Transverse colon (tissue), 4 donors: Measurements from ENCODE around the gene LRP5.

Experiments
- EP300 ChIP-seq: sonication (generic); formaldehyde crosslinking; IDR thresholded peaks from one replicate; pipeline ENCODE4 v1.6.1; 2017; ENCODE audit warnings: antibody characterized with exemption, low read depth
- POLR2A ChIP-seq: fragments of 450-650 bp; IDR thresholded peaks from one replicate; pipeline ENCODE4 v1.6.1; 2016; ENCODE audit warnings: antibody characterized with exemption, mild to moderate bottlenecking, moderate library complexity
- POLR2AphosphoS5 ChIP-seq, 3 donors: sonication (generic); formaldehyde crosslinking; IDR thresholded peaks; one replicate each; pipeline ENCODE4 v1.6.1; 2016; ENCODE audit warnings: antibody characterized with exemption in 3 of 3
- TF ChIP-seq, protein P1 (sequence below), 5 experiments: fragments of 200-600 bp in 3 of 5; fragments of 450-650 bp in 2 of 5; sonication (generic) in 3 of 5; IDR thresholded peaks; 1 replicate in 2 of 5; 2 replicates in 3 of 5; pipeline ENCODE4 v1.5.1; 2016 to 2017; ENCODE audit warnings: antibody characterized with exemption in 5 of 5, inconsistent platforms in 3 of 5, mild to moderate bottlenecking in 2 of 5, moderate library complexity in 1 of 5

DNA sequence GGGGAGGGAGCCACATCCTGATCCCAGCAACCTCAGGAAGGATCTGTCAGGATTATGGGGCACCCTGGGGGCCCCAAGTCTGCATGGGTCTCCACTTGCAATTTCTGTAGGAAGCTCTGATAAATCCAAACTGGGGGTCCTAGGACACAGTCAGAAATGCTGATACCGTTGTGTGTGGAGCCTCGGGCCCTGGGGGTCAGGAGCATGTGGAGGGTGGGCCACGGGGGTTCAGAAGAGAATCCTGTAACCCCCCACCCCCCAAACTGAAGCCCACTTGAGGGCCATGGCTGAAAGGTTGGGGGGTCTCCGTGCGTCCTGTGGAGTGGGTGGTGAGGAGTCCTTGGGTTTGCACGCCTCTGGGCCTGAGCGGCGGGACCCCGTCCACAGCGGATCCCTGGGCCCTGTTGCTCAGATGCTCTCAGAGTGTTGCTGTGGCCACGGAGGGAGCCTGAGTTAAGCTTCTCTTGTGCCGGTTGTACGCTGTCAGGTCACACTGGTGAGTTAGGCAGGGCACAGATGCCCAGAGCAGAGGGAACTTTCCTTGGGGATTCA, 72.2 kb downstream of the LRP5 start:
- TF ChIP-seq, protein P1, sequence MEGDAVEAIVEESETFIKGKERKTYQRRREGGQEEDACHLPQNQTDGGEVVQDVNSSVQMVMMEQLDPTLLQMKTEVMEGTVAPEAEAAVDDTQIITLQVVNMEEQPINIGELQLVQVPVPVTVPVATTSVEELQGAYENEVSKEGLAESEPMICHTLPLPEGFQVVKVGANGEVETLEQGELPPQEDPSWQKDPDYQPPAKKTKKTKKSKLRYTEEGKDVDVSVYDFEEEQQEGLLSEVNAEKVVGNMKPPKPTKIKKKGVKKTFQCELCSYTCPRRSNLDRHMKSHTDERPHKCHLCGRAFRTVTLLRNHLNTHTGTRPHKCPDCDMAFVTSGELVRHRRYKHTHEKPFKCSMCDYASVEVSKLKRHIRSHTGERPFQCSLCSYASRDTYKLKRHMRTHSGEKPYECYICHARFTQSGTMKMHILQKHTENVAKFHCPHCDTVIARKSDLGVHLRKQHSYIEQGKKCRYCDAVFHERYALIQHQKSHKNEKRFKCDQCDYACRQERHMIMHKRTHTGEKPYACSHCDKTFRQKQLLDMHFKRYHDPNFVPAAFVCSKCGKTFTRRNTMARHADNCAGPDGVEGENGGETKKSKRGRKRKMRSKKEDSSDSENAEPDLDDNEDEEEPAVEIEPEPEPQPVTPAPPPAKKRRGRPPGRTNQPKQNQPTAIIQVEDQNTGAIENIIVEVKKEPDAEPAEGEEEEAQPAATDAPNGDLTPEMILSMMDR (IDR thresholded peaks at IDR 0.05): no peak
- TF ChIP-seq POLR2A (no peak), POLR2AphosphoS5 (IDR thresholded peaks at IDR 0.05) (no peak), EP300 (no peak)
